Neural cell (in vitro differentiated cells): ENCODE results near the gene MCTP2.

Source experiments
- CTCF ChIP-seq: fragments of 450-650 bp; IDR thresholded peaks from 2 replicates; pipeline ENCODE4 v1.5.1; 2014; ENCODE audit warnings: antibody characterized with exemption, mild to moderate bottlenecking, moderate library complexity; ENCODE audit not compliant: poor library complexity, severe bottlenecking
- EP300 ChIP-seq: fragments of 450-650 bp; conservative IDR thresholded peaks from 2 replicates; pipeline ENCODE4 v1.6.1; 2014; ENCODE audit warnings: antibody characterized with exemption, mild to moderate bottlenecking, moderate library complexity; ENCODE audit not compliant: poor library complexity, severe bottlenecking
- EZH2 ChIP-seq: fragments of 200-600, 300-800 bp; shearing (Covaris generic), sonication (generic); IDR thresholded peaks from 2 replicates; pipeline ENCODE4 v1.6.1; 2014; ENCODE audit warnings: antibody characterized with exemption, low read length, borderline replicate concordance, mild to moderate bottlenecking; ENCODE audit not compliant: insufficient read depth, poor library complexity, severe bottlenecking
- MXI1 ChIP-seq: fragments of 450-650 bp; conservative IDR thresholded peaks from 2 replicates; pipeline ENCODE4 v1.6.1; 2014; ENCODE audit warnings: antibody characterized with exemption, mild to moderate bottlenecking; ENCODE audit not compliant: poor library complexity, severe bottlenecking
- POLR2AphosphoS5 ChIP-seq: IDR thresholded peaks from 2 replicates; pipeline ENCODE4 v1.6.1; 2012
- RAD21 ChIP-seq: fragments of 450-650 bp; conservative IDR thresholded peaks from 2 replicates; pipeline ENCODE4 v1.6.1; 2014; ENCODE audit warnings: antibody characterized with exemption, mild to moderate bottlenecking, moderate library complexity
- REST ChIP-seq: IDR thresholded peaks from 2 replicates; pipeline ENCODE4 v1.6.1; 2012; ENCODE audit warnings: borderline replicate concordance

- TF ChIP-seq EZH2 = no peak
- no peak for TF ChIP-seq CTCF
- no peak for TF ChIP-seq EP300
- TF ChIP-seq POLR2AphosphoS5 = no peak
- no peak for TF ChIP-seq REST
- TF ChIP-seq RAD21 = no peak
- TF ChIP-seq MXI1 = no peak
These were observed 45.7 kb upstream of the MCTP2 start for GRCh38 chr15:94185547-94186236.
